Measurements from ENCODE around the gene MPP1.

DNA sequence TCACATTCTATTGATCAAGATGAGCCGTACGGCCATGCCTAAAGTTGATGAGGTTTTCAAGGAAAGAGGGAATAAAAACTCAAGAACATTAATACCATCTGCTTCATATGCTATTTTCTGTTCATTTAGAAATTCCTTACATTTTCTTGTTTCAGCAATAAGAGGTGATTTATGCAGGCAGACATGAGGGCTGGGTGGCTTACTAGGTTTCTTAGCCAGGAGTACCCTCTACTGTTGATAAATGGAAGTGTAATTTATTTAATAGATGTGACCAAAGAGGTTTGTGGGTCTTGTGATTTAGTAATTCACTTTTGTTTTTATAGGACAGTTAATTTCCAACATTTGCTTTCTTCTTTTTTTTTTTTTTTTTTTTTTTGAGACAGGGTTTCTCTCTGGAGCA, 35.6 kb upstream of the MPP1 start:
- TF ChIP-seq, protein P1, sequence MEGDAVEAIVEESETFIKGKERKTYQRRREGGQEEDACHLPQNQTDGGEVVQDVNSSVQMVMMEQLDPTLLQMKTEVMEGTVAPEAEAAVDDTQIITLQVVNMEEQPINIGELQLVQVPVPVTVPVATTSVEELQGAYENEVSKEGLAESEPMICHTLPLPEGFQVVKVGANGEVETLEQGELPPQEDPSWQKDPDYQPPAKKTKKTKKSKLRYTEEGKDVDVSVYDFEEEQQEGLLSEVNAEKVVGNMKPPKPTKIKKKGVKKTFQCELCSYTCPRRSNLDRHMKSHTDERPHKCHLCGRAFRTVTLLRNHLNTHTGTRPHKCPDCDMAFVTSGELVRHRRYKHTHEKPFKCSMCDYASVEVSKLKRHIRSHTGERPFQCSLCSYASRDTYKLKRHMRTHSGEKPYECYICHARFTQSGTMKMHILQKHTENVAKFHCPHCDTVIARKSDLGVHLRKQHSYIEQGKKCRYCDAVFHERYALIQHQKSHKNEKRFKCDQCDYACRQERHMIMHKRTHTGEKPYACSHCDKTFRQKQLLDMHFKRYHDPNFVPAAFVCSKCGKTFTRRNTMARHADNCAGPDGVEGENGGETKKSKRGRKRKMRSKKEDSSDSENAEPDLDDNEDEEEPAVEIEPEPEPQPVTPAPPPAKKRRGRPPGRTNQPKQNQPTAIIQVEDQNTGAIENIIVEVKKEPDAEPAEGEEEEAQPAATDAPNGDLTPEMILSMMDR (IDR thresholded peaks at IDR 0.05): peak in 4 of 6 experiments; percentile 22 to 55 (median 38)
- TF ChIP-seq POLR2A (IDR thresholded peaks at IDR 0.05): no peak

Measured in esophagus squamous epithelium (tissue), 4 donors.